HCT116 (cell line): ENCODE data around the gene MARCKSL1. TPM values are rescaled to one million over a fixed set of nuclear protein-coding genes. Genes with fewer than 3 reads are reported as not detected.

Source experiments
- ATAC-seq: fragments of 200-7000 bp; cut with Tn5 transposase; 2 replicates; pipeline ENCODE4 v1.9.1; 2020; ENCODE audit warnings: mild to moderate bottlenecking, moderate library complexity
- BruUV-seq: library from RNA; stranded (reverse); fragments of 400-500 nt; replicated peaks from 2 replicates; lab custom pipeline; 2021; lab: Mats Ljungman, UMichigan
- CTCF ChIA-PET: fragments of 300-600 bp; sonication (Branson Sonifier 250); formaldehyde crosslinking; loops from one replicate; lab custom pipeline; 2021; ENCODE audit warnings: antibody characterized with exemption; lab: Charles Lee
- POLR2A ChIA-PET: fragments of 300-600, 350-600 bp; sonication (Branson Sonifier 250); formaldehyde crosslinking; loops from one replicate; lab custom pipeline; 2021; ENCODE audit warnings: antibody characterized with exemption; lab: Charles Lee
- RAD21 ChIA-PET, 2 experiments: fragments of 300-600 bp; sonication (Branson Sonifier 250); formaldehyde crosslinking; loops; one replicate each; lab custom pipeline; 2023; ENCODE audit warnings: low total read pairs in 2 of 2; ENCODE audit not compliant: uncharacterized antibody in 2 of 2, unreplicated experiment in 2 of 2, low non-redundant PET in 1 of 2; lab: Charles Lee
- DNase-seq: peaks from one replicate; pipeline ENCODE4 v3.0.0-alpha.2; 2010; ENCODE audit warnings: low read depth, low spot score
- H2AFZ ChIP-seq: fragments of 200-600 bp; shearing (Covaris generic), sonication (generic); 2 replicates; pipeline ENCODE4 v1.6.1; 2017; ENCODE audit warnings: low read depth, mixed run types, mixed read lengths, antibody characterized with exemption, low read length; ENCODE audit not compliant: poor library complexity, severe bottlenecking
- H3K27ac ChIP-seq: 2 replicates; pipeline ENCODE4 v1.5.1; 2012; ENCODE audit warnings: low read depth, low read length
- H3K27me3 ChIP-seq: fragments of 200-600 bp; sonication (generic); 2 replicates; pipeline ENCODE4 v1.6.1; 2016; ENCODE audit warnings: mixed run types, low read length, mixed read lengths; ENCODE audit not compliant: insufficient read depth
- H3K36me3 ChIP-seq, 2 experiments: fragments of 200-500 bp in 1 of 2; fragments of 200-600 bp in 1 of 2; sonication (Bioruptor generic) in 1 of 2; sonication (generic) in 1 of 2; 2 replicates each; pipeline versions ENCODE4 v1.5.1 to v1.6.1; 2014 to 2016; ENCODE audit warnings: low read length in 2 of 2, inconsistent platforms in 1 of 2, mixed read lengths in 1 of 2, mixed run types in 1 of 2; ENCODE audit not compliant: insufficient read depth in 2 of 2, control insufficient read depth in 1 of 2
- H3K4me1 ChIP-seq, 2 experiments: fragments of 200-600 bp in 1 of 2; sonication (generic) in 1 of 2; 2 replicates each; pipeline versions ENCODE4 v1.5.1 to v1.6.1; 2012 to 2017; ENCODE audit warnings: low read length in 2 of 2, inconsistent platforms in 1 of 2, mild to moderate bottlenecking in 1 of 2, mixed read lengths in 1 of 2, mixed run types in 1 of 2, moderate library complexity in 1 of 2; ENCODE audit not compliant: insufficient read depth in 2 of 2, control insufficient read depth in 1 of 2
- H3K4me2 ChIP-seq: fragments of 200-600 bp; sonication (generic); 2 replicates; pipeline ENCODE4 v1.6.1; 2017; ENCODE audit warnings: mixed run types, low read length, mixed read lengths
- H3K4me3 ChIP-seq, 2 experiments: fragments of 200-600 bp in 1 of 2; sonication (generic) in 1 of 2; replicated peaks in 1 of 2; 2 replicates each; pipeline ENCODE4 v1.5.1; 2011 to 2016; ENCODE audit warnings: low read length in 2 of 2, control low read depth in 1 of 2, low read depth in 1 of 2, mild to moderate bottlenecking in 1 of 2, mixed read lengths in 1 of 2, mixed run types in 1 of 2
- H3K79me2 ChIP-seq: fragments of 200-600 bp; sonication (generic); 2 replicates; pipeline ENCODE4 v1.6.1; 2017; ENCODE audit warnings: mild to moderate bottlenecking, mixed run types, low read length, moderate library complexity, mixed read lengths; ENCODE audit not compliant: insufficient read depth
- H3K9ac ChIP-seq: fragments of 200-600 bp; sonication (generic); 2 replicates; pipeline ENCODE4 v1.6.1; 2016; ENCODE audit warnings: low read length, mixed read lengths
- H3K9me2 ChIP-seq: fragments of 200-600 bp; sonication (generic), shearing (Covaris generic); 2 replicates; pipeline ENCODE4 v1.6.1; 2017; ENCODE audit warnings: mixed run types, mild to moderate bottlenecking, moderate library complexity; ENCODE audit not compliant: insufficient read depth
- H3K9me3 ChIP-seq, 2 experiments: fragments of 200-500 bp in 1 of 2; fragments of 200-600 bp in 1 of 2; sonication (Bioruptor generic) in 1 of 2; sonication (generic) in 1 of 2; 2 replicates each; pipeline ENCODE4 v1.6.1; 2014 to 2017; ENCODE audit warnings: low read length in 2 of 2, mixed read lengths in 2 of 2, inconsistent platforms in 1 of 2, low read depth in 1 of 2, mild to moderate bottlenecking in 1 of 2, mixed run types in 1 of 2, moderate library complexity in 1 of 2; ENCODE audit not compliant: control insufficient read depth in 1 of 2, insufficient read depth in 1 of 2
- H4K20me1 ChIP-seq: fragments of 200-600 bp; sonication (generic), shearing (Covaris generic); 2 replicates; pipeline ENCODE4 v1.6.1; 2017; ENCODE audit warnings: mixed run types, mild to moderate bottlenecking, moderate library complexity; ENCODE audit not compliant: insufficient read depth
- CBX3 ChIP-seq: IDR thresholded peaks from 2 replicates; pipeline ENCODE4 v1.6.1; 2012; ENCODE audit warnings: low read depth
- CEBPB ChIP-seq: IDR thresholded peaks from 2 replicates; pipeline ENCODE4 v1.6.1; 2012; ENCODE audit warnings: low read depth
- EGR1 ChIP-seq: IDR thresholded peaks from 2 replicates; pipeline ENCODE4 v1.6.1; 2012; ENCODE audit warnings: low read depth
- EZH2 ChIP-seq: fragments of 200-600 bp; sonication (generic); IDR thresholded peaks from 2 replicates; pipeline ENCODE4 v1.6.1; 2017; ENCODE audit warnings: antibody characterized with exemption, mixed run types
- EZH2phosphoT487 ChIP-seq: fragments of 200-600 bp; IDR thresholded peaks from 2 replicates; pipeline ENCODE4 v1.6.1; 2018; ENCODE audit warnings: antibody characterized with exemption, borderline replicate concordance
- FOSL1 ChIP-seq: IDR thresholded peaks from 2 replicates; pipeline ENCODE4 v1.6.1; 2012; ENCODE audit warnings: low read depth
- JUND ChIP-seq: IDR thresholded peaks from 2 replicates; pipeline ENCODE4 v1.6.1; 2012
- POLR2A ChIP-seq: IDR thresholded peaks from 2 replicates; pipeline ENCODE4 v1.7.0; 2011; ENCODE audit warnings: borderline replicate concordance; ENCODE audit not compliant: insufficient read depth, insufficient read length; ENCODE audit errors: extremely low read depth
- POLR2AphosphoS5 ChIP-seq: IDR thresholded peaks from 2 replicates; pipeline ENCODE4 v1.6.1; 2011; ENCODE audit warnings: mild to moderate bottlenecking, low read depth, low read length, moderate library complexity
- RAD21 ChIP-seq: IDR thresholded peaks from 2 replicates; pipeline ENCODE4 v1.6.1; 2012; ENCODE audit warnings: low read depth, mild to moderate bottlenecking
- SP1 ChIP-seq: IDR thresholded peaks from 2 replicates; pipeline ENCODE4 v1.6.1; 2012; ENCODE audit warnings: low read depth
- SRF ChIP-seq: IDR thresholded peaks from 2 replicates; pipeline ENCODE4 v1.6.1; 2012; ENCODE audit warnings: low read depth
- YY1 ChIP-seq: IDR thresholded peaks from 2 replicates; pipeline ENCODE4 v1.6.1; 2011; ENCODE audit warnings: low read length, low read depth, moderate library complexity, mild to moderate bottlenecking; ENCODE audit not compliant: insufficient replicate concordance; ENCODE audit errors: extremely low read depth
- ZBTB33 ChIP-seq: IDR thresholded peaks from 2 replicates; pipeline ENCODE4 v1.6.1; 2011; ENCODE audit warnings: mild to moderate bottlenecking, low read length, moderate library complexity; ENCODE audit not compliant: insufficient replicate concordance; ENCODE audit errors: extremely low read depth
- intact Hi-C: fragments of 100-400 bp; cut with micrococcal nuclease; formaldehyde crosslinking; loops from 2 replicates; pipeline ENCODE4 v1.10.0; 2022
- total RNA-seq: library from RNA; stranded (reverse); gene quantifications from one replicate; pipeline ENCODE4 v1.2.1, GENCODE V29; 2021; ENCODE audit not compliant: unreplicated experiment
- TF ChIP-seq, protein P1 (sequence below): IDR thresholded peaks from 2 replicates; pipeline ENCODE4 v1.6.1; 2012
- TF ChIP-seq, protein P2 (sequence below): IDR thresholded peaks from 2 replicates; pipeline ENCODE4 v1.6.1; 2012
- TF ChIP-seq, protein P3 (sequence below), 3 experiments: fragments of 200-600 bp in 1 of 3; sonication (generic) in 1 of 3; IDR thresholded peaks in 2 of 3; conservative IDR thresholded peaks in 1 of 3; 2 replicates each; pipeline ENCODE4 v1.5.1; 2012 to 2017; ENCODE audit warnings: low read depth in 2 of 3, low read length in 2 of 3, antibody characterized with exemption in 1 of 3, borderline replicate concordance in 1 of 3, control low read depth in 1 of 3, mild to moderate bottlenecking in 1 of 3, mixed read lengths in 1 of 3, mixed run types in 1 of 3, moderate library complexity in 1 of 3; ENCODE audit not compliant: insufficient read depth in 1 of 3

The MARCKSL1 gene
- total RNA-seq, 1 experiment from 2014 or later: 127 TPM

DNA sequence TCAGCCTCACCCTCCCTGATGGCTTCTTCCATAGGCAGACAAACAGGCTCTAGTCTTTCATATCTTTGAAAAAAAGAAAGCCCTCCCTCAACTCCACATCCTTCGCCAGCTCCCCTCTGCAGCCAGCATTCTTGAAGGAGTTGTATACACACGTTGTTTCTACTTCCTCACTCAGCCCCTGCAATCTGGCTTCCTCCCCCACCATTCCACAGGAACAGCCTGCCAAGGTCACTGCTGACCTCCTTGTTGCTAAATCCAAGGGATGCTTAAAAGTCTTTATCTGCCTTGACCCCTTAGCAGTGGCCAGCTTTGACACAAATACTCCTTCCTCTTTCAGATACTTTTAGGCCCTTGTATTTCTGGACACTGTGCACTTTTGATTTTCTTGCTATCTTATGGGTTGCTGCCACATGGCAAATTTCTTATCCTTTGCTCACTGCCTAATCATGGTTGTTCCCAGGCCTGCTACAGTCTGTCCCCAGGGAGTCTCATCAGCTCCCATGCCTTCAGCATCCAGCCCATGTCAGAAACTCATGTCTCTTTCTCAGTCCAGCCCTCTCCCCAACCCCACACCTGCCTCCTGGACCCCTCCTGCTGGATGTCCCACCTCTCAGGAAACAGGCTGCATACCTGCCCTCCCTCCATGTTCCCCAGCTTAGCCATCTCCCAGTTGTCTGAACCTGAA lies 18.0 kb upstream of the MARCKSL1 start:
- no peaks in the 10 kb centered on the region for H3K36me3 ChIP-seq
- no peak overlapping the region for H3K9ac ChIP-seq
- DNase-seq: no peak
- no peak for ATAC-seq
- intact Hi-C loops: no loop called here
- H3K4me1 ChIP-seq: peaks cover 5 to 21% of the 10 kb centered on the region in 2 experiments; a peak in 3 of 4 replicates
- H4K20me1 ChIP-seq: no peaks in the 10 kb centered on the region
- no peaks in the 10 kb centered on the region for H3K27me3 ChIP-seq
- ChIA-PET POLR2A (no interaction called here), RAD21 (interaction anchor here in 1 of 2 experiments (0.6 kb wide), 1 partner anchor 827 kb away, joined by 7 read pairs; no protein-coding TSS in a partner anchor), CTCF (no interaction called here)
- no peak overlapping the region for H3K4me3 ChIP-seq
- H3K4me2 ChIP-seq: no peak overlapping the region
- no TSS peak for BruUV-seq
- no peak for TF ChIP-seq CBX3
- TF ChIP-seq FOSL1: no peak
- no peak for TF ChIP-seq POLR2AphosphoS5
- TF ChIP-seq ZBTB33: no peak
- TF ChIP-seq, protein P1, sequence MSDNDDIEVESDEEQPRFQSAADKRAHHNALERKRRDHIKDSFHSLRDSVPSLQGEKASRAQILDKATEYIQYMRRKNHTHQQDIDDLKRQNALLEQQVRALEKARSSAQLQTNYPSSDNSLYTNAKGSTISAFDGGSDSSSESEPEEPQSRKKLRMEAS: no peak
- TF ChIP-seq POLR2A: no peak
- TF ChIP-seq, protein P2, sequence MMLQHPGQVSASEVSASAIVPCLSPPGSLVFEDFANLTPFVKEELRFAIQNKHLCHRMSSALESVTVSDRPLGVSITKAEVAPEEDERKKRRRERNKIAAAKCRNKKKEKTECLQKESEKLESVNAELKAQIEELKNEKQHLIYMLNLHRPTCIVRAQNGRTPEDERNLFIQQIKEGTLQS: no peak
- no peak for TF ChIP-seq EGR1
- no peak for TF ChIP-seq JUND
- TF ChIP-seq, protein P3, sequence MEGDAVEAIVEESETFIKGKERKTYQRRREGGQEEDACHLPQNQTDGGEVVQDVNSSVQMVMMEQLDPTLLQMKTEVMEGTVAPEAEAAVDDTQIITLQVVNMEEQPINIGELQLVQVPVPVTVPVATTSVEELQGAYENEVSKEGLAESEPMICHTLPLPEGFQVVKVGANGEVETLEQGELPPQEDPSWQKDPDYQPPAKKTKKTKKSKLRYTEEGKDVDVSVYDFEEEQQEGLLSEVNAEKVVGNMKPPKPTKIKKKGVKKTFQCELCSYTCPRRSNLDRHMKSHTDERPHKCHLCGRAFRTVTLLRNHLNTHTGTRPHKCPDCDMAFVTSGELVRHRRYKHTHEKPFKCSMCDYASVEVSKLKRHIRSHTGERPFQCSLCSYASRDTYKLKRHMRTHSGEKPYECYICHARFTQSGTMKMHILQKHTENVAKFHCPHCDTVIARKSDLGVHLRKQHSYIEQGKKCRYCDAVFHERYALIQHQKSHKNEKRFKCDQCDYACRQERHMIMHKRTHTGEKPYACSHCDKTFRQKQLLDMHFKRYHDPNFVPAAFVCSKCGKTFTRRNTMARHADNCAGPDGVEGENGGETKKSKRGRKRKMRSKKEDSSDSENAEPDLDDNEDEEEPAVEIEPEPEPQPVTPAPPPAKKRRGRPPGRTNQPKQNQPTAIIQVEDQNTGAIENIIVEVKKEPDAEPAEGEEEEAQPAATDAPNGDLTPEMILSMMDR (IDR thresholded peaks at IDR 0.05 in 2 of 3, conservative IDR thresholded peaks at IDR 0.05 in 1 of 3; ENCODE audit: borderline replicate concordance in 1 of 3, insufficient read depth in 1 of 3, low read depth in 2 of 3, low read length in 2 of 3): no peak
- TF ChIP-seq EZH2: no peak
- no peak for TF ChIP-seq EZH2phosphoT487
- TF ChIP-seq RAD21: no peak
- no peak for TF ChIP-seq CEBPB
- no peak for TF ChIP-seq SRF
- no peak for TF ChIP-seq SP1
- no peak for TF ChIP-seq YY1
- H2AFZ ChIP-seq: no peak overlapping the region
- H3K79me2 ChIP-seq: no peaks in the 10 kb centered on the region
- no peak overlapping the region for H3K27ac ChIP-seq
- no peaks in the 10 kb centered on the region for H3K9me2 ChIP-seq
- H3K9me3 ChIP-seq: no peaks in the 10 kb centered on the region
